Measurements from ENCODE around the gene CCNDBP1. TPM values are rescaled to one million over a fixed set of nuclear protein-coding genes. Genes with fewer than 3 reads are reported as not detected.

The CCNDBP1 gene
- total RNA-seq, 1 donor from 2014 or later, result 43.1 TPM

DNA sequence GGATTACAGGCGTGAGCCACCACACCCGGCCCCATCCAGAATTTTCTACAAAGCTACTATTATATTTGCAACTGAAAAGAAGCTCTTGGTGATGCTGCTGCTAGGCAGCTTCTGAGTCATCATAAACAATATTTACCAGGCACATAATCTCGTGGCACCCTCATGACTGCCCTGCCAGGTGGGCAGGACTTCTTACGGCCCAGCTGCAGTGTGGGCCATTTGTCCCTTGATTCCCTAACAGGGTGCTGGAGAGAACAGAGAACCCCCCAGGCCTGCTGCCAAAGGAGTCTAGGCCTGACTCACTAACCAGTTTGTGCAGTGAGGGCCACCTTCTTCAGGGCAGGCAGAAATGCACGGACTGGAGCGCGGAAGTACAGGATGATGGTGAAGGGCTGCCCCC lies 30.8 kb downstream of the CCNDBP1 start:
- Histone ChIP-seq H3K27me3 (no peaks in the 10 kb centered on the region), H3K79me2 (ENCODE audit: low read depth) (no peaks in the 10 kb centered on the region), H3F3A (ENCODE audit: low read depth) (no peaks in the 10 kb centered on the region), H3K4me1 (no peaks in the 10 kb centered on the region), H3K36me3 (no peaks in the 10 kb centered on the region), H3K27ac (no peak overlapping the region), H3K9me3 (ENCODE audit: low read depth) (no peaks in the 10 kb centered on the region), H3K4me2 (no peak overlapping the region), H2AFZ (replicated peaks) (no peak overlapping the region), H3K4me3 (no peak overlapping the region), H3K9ac (no peak overlapping the region), H4K20me1 (ENCODE audit: low read depth) (no peaks in the 10 kb centered on the region)
- Mint-ChIP-seq H3K9me3 (no peaks in the 10 kb centered on the region), H3K36me3 (no peaks in the 10 kb centered on the region), H3K4me3 (no peak overlapping the region), H3K27me3 (ENCODE audit: insufficient read depth, low read depth) (peaks cover 2% of the 10 kb centered on the region), H3K4me1 (peaks cover 8% of the 10 kb centered on the region), H3K27ac (no peak overlapping the region)
- DNase-seq (ENCODE audit: low spot score), result no peak
- TF ChIP-seq EZH2phosphoT487 (IDR thresholded peaks at IDR 0.05) (no peak), EZH2 (IDR thresholded peaks at IDR 0.05) (no peak)
- TF ChIP-seq, protein P1, sequence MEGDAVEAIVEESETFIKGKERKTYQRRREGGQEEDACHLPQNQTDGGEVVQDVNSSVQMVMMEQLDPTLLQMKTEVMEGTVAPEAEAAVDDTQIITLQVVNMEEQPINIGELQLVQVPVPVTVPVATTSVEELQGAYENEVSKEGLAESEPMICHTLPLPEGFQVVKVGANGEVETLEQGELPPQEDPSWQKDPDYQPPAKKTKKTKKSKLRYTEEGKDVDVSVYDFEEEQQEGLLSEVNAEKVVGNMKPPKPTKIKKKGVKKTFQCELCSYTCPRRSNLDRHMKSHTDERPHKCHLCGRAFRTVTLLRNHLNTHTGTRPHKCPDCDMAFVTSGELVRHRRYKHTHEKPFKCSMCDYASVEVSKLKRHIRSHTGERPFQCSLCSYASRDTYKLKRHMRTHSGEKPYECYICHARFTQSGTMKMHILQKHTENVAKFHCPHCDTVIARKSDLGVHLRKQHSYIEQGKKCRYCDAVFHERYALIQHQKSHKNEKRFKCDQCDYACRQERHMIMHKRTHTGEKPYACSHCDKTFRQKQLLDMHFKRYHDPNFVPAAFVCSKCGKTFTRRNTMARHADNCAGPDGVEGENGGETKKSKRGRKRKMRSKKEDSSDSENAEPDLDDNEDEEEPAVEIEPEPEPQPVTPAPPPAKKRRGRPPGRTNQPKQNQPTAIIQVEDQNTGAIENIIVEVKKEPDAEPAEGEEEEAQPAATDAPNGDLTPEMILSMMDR (IDR thresholded peaks at IDR 0.05), result no peak

DNA sequence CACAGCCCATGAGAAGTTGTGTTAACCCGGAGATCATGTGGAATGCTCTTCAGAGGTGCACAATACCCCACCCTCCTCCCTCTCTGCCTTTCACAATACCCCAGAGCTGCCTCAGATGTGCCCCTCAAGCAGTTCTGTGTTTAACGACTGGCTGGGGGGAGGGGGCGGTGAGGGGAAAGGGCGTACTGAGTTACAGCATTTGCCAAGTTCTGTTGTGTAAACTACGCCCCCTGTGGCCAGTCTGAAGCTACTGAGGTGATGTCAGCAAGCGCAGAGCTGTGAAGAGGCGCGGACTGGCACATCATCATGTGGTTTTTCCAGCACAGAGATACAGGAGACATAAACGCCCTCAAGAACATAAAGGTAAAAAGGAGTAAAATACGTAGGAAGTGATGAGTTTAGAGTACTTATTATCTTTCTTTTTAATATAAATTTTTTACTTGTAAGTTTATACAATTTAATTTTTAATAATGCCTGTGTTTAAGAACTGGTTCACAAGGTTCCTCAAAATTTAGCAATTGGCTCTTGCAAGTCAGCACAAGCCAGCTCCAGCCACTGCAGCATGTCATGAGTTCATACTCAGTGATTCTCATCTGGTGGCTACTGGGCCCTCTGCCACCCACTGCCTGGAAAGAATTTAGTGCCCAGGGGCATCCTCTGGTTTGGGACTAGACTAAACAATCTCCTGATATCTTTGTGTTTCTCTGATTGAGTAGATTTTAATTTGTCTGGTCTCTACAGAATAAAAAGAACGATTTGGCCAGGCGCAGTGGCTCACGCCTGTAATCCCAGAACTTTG lies 33.9 kb downstream of the CCNDBP1 start:
- Histone ChIP-seq H3K27ac (no peak overlapping the region), H3K4me3 (no peak overlapping the region), H3K9ac (no peak overlapping the region), H3F3A (ENCODE audit: low read depth) (no peaks in the 10 kb centered on the region), H2AFZ (replicated peaks) (peak overlapping the region; percentile 78), H3K27me3 (no peaks in the 10 kb centered on the region), H3K79me2 (ENCODE audit: low read depth) (no peaks in the 10 kb centered on the region), H3K36me3 (no peaks in the 10 kb centered on the region), H4K20me1 (ENCODE audit: low read depth) (no peaks in the 10 kb centered on the region), H3K9me3 (ENCODE audit: low read depth) (no peaks in the 10 kb centered on the region), H3K4me1 (no peaks in the 10 kb centered on the region), H3K4me2 (no peak overlapping the region)
- Mint-ChIP-seq H3K27ac (no peak overlapping the region), H3K4me1 (peaks cover 8% of the 10 kb centered on the region), H3K4me3 (no peak overlapping the region), H3K9me3 (no peaks in the 10 kb centered on the region), H3K27me3 (ENCODE audit: insufficient read depth, low read depth) (peaks cover 2% of the 10 kb centered on the region), H3K36me3 (no peaks in the 10 kb centered on the region)
- DNase-seq (ENCODE audit: low spot score), result peak; percentile 86
- no peak for TF ChIP-seq EZH2phosphoT487 (IDR thresholded peaks at IDR 0.05)
- TF ChIP-seq EZH2 (IDR thresholded peaks at IDR 0.05), result no peak
- TF ChIP-seq, protein P1 (IDR thresholded peaks at IDR 0.05), result peak; percentile 71

DNA sequence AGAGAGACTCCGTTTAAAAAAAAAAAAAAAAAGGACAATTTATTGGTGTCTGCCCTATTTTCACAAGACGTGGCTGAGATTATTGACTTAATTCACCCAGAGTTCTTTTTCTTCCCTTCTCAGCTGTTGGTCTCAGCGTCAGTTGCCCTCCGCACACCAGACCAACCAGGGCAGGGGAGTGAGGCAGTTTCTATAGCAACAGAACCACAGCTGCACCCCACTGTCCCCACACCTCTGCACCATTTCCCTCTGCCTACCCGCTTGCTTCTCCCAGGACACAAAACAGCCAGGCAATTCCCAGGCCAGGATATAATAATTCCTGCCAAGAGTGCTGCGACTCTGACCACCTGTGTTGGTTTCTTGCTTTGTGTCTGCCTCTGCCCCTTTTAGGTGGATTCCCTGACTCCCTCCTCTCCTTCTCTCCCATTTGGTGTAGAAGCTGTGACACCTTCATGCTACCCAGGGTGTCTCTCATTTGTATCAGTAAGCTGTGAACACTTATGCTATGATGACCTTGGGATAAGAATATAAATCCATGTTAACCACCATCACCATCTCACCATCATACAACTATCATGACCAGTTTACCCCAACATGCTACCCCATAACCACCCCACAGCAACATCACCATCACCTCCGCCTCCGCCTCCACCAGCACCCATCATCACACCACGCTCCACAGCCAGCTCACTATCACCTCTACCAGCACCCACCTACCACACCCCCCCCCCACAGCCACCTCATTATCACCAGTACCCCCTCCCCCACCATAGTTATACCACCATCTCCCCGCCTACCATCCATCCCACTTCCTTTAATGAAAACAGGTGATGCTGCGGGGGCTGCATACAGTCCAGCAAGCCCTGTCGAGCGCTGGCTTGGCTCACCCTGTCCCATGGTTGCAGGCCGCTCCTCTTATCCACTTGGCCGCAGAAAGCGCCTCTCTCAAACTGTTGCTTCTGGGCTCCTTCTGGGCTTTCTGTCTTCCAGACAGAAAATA lies 35.0 kb downstream of the CCNDBP1 start:
- H3K27ac ChIP-seq, result no peak overlapping the region
- DNase-seq (ENCODE audit: low spot score), result no peak

More for the DNA sequence above, 35.0 kb downstream of the CCNDBP1 start:
- Mint-ChIP-seq H3K36me3 (no peaks in the 10 kb centered on the region), H3K27ac (no peak overlapping the region), H3K4me3 (no peak overlapping the region), H3K27me3 (ENCODE audit: insufficient read depth, low read depth) (no peaks in the 10 kb centered on the region), H3K4me1 (peaks cover 6% of the 10 kb centered on the region), H3K9me3 (no peaks in the 10 kb centered on the region)
- Histone ChIP-seq H3K9ac (no peak overlapping the region), H3K27me3 (peaks cover 9% of the 10 kb centered on the region), H3K9me3 (ENCODE audit: low read depth) (no peaks in the 10 kb centered on the region), H3K4me2 (no peak overlapping the region), H3K36me3 (no peaks in the 10 kb centered on the region), H4K20me1 (ENCODE audit: low read depth) (no peaks in the 10 kb centered on the region), H3K4me3 (no peak overlapping the region), H3K79me2 (ENCODE audit: low read depth) (no peaks in the 10 kb centered on the region), H3K4me1 (no peaks in the 10 kb centered on the region), H2AFZ (replicated peaks) (no peak overlapping the region), H3F3A (ENCODE audit: low read depth) (no peaks in the 10 kb centered on the region)
- TF ChIP-seq, protein P1 (IDR thresholded peaks at IDR 0.05), result no peak
- no peak for TF ChIP-seq EZH2 (IDR thresholded peaks at IDR 0.05)
- TF ChIP-seq EZH2phosphoT487 (IDR thresholded peaks at IDR 0.05), result no peak
